ENCODE results near the gene RABAC1. TPM values are rescaled to one million over a fixed set of nuclear protein-coding genes. Genes with fewer than 3 reads are reported as not detected.

The RABAC1 gene
- 124 and 140 TPM in 2 replicates for total RNA-seq (ENCODE audit: low replicate concordance)
- long read RNA-seq, transcript RABAC1-201 (5 exons, 821 nt): major isoform, 26 of 30 reads
- long read RNA-seq, partial matches to known transcripts: 1 of 30 reads
- long read RNA-seq, other reads (novel, unspliced or antisense): 2 of 30 reads

DNA sequence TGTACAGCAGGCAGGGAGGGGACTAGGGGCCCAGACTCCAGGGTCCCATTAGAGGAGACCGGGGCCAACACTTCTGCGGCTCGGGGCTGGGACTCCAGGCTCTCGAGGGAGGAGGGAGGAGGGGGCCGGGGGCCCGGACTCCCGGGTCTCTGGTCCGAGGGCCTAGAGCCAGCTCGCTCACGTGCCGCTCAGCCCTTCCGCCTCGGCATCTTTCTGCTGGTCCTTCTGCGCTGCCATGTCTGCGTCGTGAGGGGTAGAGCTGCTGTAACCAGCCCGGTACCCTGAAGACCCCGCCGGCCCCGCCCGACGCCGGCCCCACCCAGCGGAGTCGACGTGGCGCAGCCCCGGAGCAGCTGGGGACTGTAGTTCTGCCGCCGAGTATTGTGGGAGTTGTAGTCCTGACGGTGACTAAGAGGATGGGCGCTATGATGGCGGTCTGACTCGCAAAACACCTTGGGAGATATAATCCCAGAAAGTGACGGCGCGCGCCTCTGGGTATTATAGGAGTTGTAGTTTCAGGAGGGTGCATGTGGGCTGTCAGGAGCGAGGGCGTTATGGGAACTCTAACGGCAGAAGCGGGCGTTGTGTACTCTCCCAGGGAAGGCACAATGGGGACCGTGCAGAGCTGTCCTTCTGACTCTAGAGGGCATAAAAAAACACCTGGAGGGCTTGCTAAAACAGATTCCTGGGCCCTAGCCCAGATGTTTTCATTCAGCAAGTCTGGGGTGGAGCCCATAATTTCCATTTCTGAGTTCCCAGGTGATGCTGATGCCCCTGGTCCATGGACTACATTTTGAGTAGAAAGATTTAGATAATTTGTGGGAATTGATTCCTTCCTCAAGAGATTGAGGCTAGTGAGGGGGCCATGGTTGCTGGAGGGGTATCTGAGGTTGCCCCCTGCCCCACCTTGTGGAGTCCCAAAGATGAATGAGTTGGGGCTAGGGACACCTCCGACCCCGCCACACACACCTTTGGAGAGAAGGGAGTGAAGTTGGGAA, at the start of gene RABAC1:
Gene RABAC1, minus strand, starts transcription at position 266 of the 998 bp plus-strand sequence. Its CDS starts 29 bp downstream, at position 237.
- peak within 1 kb of the TSS; percentile 93 for H3K27ac Mint-ChIP-seq
- H3K27me3 Mint-ChIP-seq: no peaks in the 10 kb centered on the region

GRCh38 chr19:42006569-42006968, 47.4 kb upstream of the RABAC1 start:
- H3K36me3 Mint-ChIP-seq: no peaks in the 10 kb centered on the region
- TF ChIP-seq, protein P1, sequence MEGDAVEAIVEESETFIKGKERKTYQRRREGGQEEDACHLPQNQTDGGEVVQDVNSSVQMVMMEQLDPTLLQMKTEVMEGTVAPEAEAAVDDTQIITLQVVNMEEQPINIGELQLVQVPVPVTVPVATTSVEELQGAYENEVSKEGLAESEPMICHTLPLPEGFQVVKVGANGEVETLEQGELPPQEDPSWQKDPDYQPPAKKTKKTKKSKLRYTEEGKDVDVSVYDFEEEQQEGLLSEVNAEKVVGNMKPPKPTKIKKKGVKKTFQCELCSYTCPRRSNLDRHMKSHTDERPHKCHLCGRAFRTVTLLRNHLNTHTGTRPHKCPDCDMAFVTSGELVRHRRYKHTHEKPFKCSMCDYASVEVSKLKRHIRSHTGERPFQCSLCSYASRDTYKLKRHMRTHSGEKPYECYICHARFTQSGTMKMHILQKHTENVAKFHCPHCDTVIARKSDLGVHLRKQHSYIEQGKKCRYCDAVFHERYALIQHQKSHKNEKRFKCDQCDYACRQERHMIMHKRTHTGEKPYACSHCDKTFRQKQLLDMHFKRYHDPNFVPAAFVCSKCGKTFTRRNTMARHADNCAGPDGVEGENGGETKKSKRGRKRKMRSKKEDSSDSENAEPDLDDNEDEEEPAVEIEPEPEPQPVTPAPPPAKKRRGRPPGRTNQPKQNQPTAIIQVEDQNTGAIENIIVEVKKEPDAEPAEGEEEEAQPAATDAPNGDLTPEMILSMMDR (conservative IDR thresholded peaks at IDR 0.05): no peak
- no peak overlapping the region for H3K27ac Mint-ChIP-seq
- H3K4me1 Mint-ChIP-seq (ENCODE audit: unreplicated experiment): no peaks in the 10 kb centered on the region
- H3K4me3 Mint-ChIP-seq: no peak overlapping the region
- H3K27me3 Mint-ChIP-seq: peaks cover 40% of the 10 kb centered on the region
- no peaks in the 10 kb centered on the region for H3K9me3 Mint-ChIP-seq
- DNase-seq (ENCODE audit: extremely low spot score, unreplicated experiment): no peak

More for the DNA sequence above, at the start of gene RABAC1:
- Mint-ChIP-seq H3K36me3 (no peaks in the 10 kb centered on the region), H3K4me3 (peak within 1 kb of the TSS; percentile 97), H3K9me3 (peaks cover 5% of the 10 kb centered on the region), H3K4me1 (ENCODE audit: unreplicated experiment) (peaks cover 21% of the 10 kb centered on the region)
- peak; percentile 93 for DNase-seq (ENCODE audit: extremely low spot score, unreplicated experiment)
- TF ChIP-seq, protein P1 (conservative IDR thresholded peaks at IDR 0.05): peak; percentile 44

DNA sequence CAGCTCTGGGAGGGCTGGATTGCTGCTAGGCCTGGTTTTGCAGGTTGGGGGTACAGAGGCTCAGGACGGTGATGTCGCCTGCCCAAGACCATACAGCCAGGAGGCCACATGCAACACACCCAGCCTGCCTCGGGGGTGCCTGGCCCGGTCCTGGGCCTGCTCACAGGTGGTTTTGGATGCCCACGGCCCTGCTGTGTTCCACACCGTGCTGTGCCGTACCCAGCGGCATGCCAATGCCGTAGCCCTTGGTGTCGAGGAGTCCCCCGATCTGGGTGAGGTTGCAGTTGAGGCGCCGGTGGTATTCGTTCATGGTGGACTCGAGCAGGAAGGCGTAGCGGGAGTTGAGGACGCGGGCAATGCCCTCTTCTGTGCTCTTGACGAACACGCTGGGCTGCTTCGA, 46.4 kb upstream of the RABAC1 start:
- Mint-ChIP-seq H3K4me3 (no peak overlapping the region), H3K4me1 (ENCODE audit: unreplicated experiment) (no peaks in the 10 kb centered on the region), H3K9me3 (no peaks in the 10 kb centered on the region), H3K36me3 (no peaks in the 10 kb centered on the region), H3K27ac (no peak overlapping the region), H3K27me3 (peaks cover 51% of the 10 kb centered on the region)
- DNase-seq (ENCODE audit: extremely low spot score, unreplicated experiment): no peak
- TF ChIP-seq, protein P1 (conservative IDR thresholded peaks at IDR 0.05): no peak

DNA sequence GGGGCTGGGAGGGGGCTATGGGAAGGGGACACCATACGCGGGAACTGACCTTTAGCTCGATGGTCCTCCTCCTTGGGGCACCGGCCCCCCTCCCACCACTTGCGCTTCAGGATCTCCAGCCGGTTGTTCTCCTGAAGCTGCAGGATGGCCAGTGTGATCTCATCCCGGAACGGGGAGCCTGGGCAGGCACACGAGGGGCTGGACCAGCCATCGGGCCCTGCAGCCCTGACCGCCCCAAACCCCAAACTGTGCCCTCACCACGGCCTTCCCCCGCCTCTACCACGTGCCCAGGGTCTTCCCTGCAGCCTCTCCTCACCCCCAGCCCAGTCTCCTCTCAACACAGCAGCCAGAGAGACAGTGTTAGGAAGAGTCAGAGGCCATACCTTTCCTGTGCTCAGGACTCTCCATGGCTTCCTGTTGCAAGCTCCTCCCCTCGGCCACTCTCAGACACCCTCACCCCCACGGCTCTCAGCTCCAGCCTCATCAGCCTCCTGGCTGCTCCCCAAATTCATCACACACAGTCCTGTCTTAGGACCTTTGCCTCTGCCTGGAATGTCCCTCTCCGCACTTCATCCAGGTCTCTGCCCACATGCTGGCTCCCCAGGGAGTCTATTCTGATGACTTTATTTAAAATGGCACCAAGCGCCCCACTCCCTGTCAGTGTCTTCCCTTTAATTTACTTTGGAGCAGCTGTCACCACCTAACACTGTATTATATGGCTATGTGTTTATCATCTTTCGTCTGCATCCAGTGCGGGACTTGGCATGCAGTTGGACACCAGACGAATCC, 44.6 kb upstream of the RABAC1 start:
- TF ChIP-seq, protein P1 (conservative IDR thresholded peaks at IDR 0.05): no peak
- H3K27me3 Mint-ChIP-seq: peaks cover 65% of the 10 kb centered on the region
- no peaks in the 10 kb centered on the region for H3K36me3 Mint-ChIP-seq
- H3K27ac Mint-ChIP-seq: no peak overlapping the region
- no peaks in the 10 kb centered on the region for H3K9me3 Mint-ChIP-seq
- no peak overlapping the region for H3K4me3 Mint-ChIP-seq
- no peaks in the 10 kb centered on the region for H3K4me1 Mint-ChIP-seq (ENCODE audit: unreplicated experiment)
- DNase-seq (ENCODE audit: extremely low spot score, unreplicated experiment): no peak

GRCh38 chr19:41999878-42000208, 40.7 kb upstream of the RABAC1 start:
- TF ChIP-seq, protein P1 (conservative IDR thresholded peaks at IDR 0.05): no peak
- H3K27me3 Mint-ChIP-seq: peaks cover 86% of the 10 kb centered on the region
- H3K36me3 Mint-ChIP-seq: no peaks in the 10 kb centered on the region
- H3K27ac Mint-ChIP-seq: no peak overlapping the region
- no peaks in the 10 kb centered on the region for H3K9me3 Mint-ChIP-seq
- peaks cover 6% of the 10 kb centered on the region for H3K4me1 Mint-ChIP-seq (ENCODE audit: unreplicated experiment)
- no peak overlapping the region for H3K4me3 Mint-ChIP-seq
- DNase-seq (ENCODE audit: extremely low spot score, unreplicated experiment): no peak

Measured in type B pancreatic cell (in vitro differentiated cells).